Body of pancreas (tissue), 4 donors: ENCODE measurements around the gene CFAP206. TPM values are rescaled to one million over a fixed set of nuclear protein-coding genes. Genes with fewer than 3 reads are reported as not detected.

ENCODE experiments used
- ATAC-seq: fragments of 150-250 bp; one replicate; pipeline ENCODE4 v1.9.1; 2016
- DNase-seq, 4 donors: peaks; one replicate each; pipeline ENCODE4 v3.0.0-alpha.2; 2019
- H3K27ac ChIP-seq, 4 donors: fragments of 200-600 bp; sonication (generic); 1 replicate in 3 of 4; 2 replicates in 1 of 4; pipeline versions ENCODE4 v1.5.1 to v1.6.1; 2016 to 2019; ENCODE audit warnings: mild to moderate bottlenecking in 1 of 4, mixed read lengths in 1 of 4, moderate library complexity in 1 of 4
- H3K27me3 ChIP-seq, 2 donors: fragments of 200-600 bp; sonication (generic); one replicate each; pipeline ENCODE4 v1.6.0; 2016; ENCODE audit warnings: mild to moderate bottlenecking in 1 of 2
- H3K36me3 ChIP-seq, 2 donors: fragments of 200-600 bp; sonication (generic); replicated peaks in 1 of 2; 2 replicates each; pipeline ENCODE4 v1.5.1; 2016; ENCODE audit warnings: low read depth in 2 of 2; ENCODE audit not compliant: insufficient read depth in 1 of 2
- H3K4me1 ChIP-seq: fragments of 200-600 bp; sonication (generic); one replicate; pipeline ENCODE4 v1.6.0; 2016
- H3K4me3 ChIP-seq, 2 donors: fragments of 200-600 bp; sonication (generic); 1 replicate in 1 of 2; 2 replicates in 1 of 2; pipeline ENCODE4 v1.5.1; 2016 to 2019
- H3K9me3 ChIP-seq, 3 donors: fragments of 200-600 bp; sonication (generic); 1 replicate in 2 of 3; 2 replicates in 1 of 3; pipeline ENCODE4 v1.5.1; 2016
- CTCF ChIP-seq, 7 experiments: fragments of 450-650 bp in 4 of 7; fragments of 200-600 bp in 3 of 7; sonication (generic) in 3 of 7; IDR thresholded peaks; one replicate each; pipeline ENCODE4 v1.5.1; 2016 to 2019; ENCODE audit warnings: antibody characterized with exemption in 7 of 7
- POLR2A ChIP-seq, 3 donors: fragments of 450-650 bp; IDR thresholded peaks; one replicate each; pipeline ENCODE4 v1.6.1; 2016; ENCODE audit warnings: antibody characterized with exemption in 3 of 3, mild to moderate bottlenecking in 2 of 3
- WGBS, 2 donors: methylation state at CpG; one replicate each; pipeline ENCODE4 v1.1.5; 2017; 5-methylcytosine and 5-hydroxymethylcytosine counted together
- intact Hi-C: fragments of 100-400 bp; cut with DNase I; formaldehyde crosslinking; loops from one replicate; pipeline ENCODE4 v1.15.1; 2023
- total RNA-seq, 2 donors: library from RNA; depleted of rRNA; stranded (reverse); fragments of >200 nt; gene quantifications; one replicate each; pipeline ENCODE4 v1.1.0, GENCODE V29; 2016

The CFAP206 gene
- total RNA-seq, 2 donors from 2014 or later: not detected

- TF ChIP-seq POLR2A (IDR thresholded peaks at IDR 0.05): no peak
- TF ChIP-seq CTCF (IDR thresholded peaks at IDR 0.05): no peak
- DNase-seq (no peak), ATAC-seq (no peak)
- no peaks in the 10 kb centered on the region for H3K27me3 ChIP-seq
- no peak overlapping the region for H3K27ac ChIP-seq
- H3K9me3 ChIP-seq: no peaks in the 10 kb centered on the region
- no peaks in the 10 kb centered on the region for H3K4me1 ChIP-seq
- H3K36me3 ChIP-seq: no peaks in the 10 kb centered on the region
- intact Hi-C loops: no loop called here
- WGBS, 2 donors: 41 to 57% methylated on average over 1 of the region's 1 CpG
- H3K4me3 ChIP-seq: no peak overlapping the region
Measured at GRCh38 chr6:87384038-87384437, 23.7 kb upstream of the CFAP206 start.

DNA sequence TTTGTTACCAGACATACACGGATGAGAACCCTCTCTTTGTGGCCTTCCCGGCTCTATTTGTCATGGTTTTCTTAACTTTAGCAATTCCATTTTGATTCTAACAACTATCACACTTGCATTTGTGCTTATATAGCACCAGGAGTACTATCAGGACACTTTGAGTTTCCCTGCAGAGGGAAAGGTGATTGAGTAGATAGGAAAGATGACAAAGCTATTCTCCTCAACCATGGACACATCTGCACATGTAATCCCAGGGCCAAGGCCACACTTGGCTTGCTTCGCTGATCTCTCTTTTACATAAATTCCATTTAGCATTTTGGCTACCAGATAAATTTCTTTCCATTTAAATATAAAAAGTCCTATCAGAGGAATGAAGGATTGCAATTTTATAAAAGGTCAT is 23.3 kb upstream of the CFAP206 start:
- H3K27ac ChIP-seq: no peak overlapping the region
- TF ChIP-seq POLR2A (IDR thresholded peaks at IDR 0.05) (no peak), CTCF (IDR thresholded peaks at IDR 0.05) (no peak)
- WGBS, 2 donors: 80 to 84% methylated on average over 3 of the region's 3 CpGs
- ATAC-seq (no peak), DNase-seq (no peak)
- H3K36me3 ChIP-seq: no peaks in the 10 kb centered on the region
- no peaks in the 10 kb centered on the region for H3K27me3 ChIP-seq
- no peaks in the 10 kb centered on the region for H3K9me3 ChIP-seq
- no peaks in the 10 kb centered on the region for H3K4me1 ChIP-seq
- no peak overlapping the region for H3K4me3 ChIP-seq
- intact Hi-C loops: no loop called here

DNA sequence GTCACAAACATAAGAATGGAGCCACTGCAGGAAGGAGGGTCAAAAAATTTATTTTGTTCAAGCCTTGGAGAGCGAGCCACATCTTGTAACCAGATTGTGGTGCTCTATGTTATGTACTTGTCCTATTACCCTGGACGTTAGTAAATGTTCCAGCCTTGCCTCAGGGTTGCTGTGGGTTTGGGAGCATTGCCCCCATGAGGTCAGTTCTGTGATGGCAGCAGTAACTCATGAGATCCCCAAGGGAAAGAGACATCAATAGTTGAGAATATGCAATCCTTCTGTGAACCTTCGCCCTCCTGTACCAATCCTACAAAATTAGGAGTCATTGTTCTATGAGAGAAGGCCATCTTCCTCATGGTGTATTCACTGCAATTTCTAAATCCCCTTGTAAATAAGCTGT is 16.4 kb upstream of the CFAP206 start:
- H3K4me1 ChIP-seq: no peaks in the 10 kb centered on the region
- intact Hi-C loops: no loop called here
- 52 to 54% methylated on average over 3 of the region's 3 CpGs for WGBS, 2 donors
- ATAC-seq (no peak), DNase-seq (peak in 1 of 4 donors; percentile 23)
- H3K4me3 ChIP-seq: no peak overlapping the region
- peak in 4 of 7 experiments; percentile 9 to 38 (median 22) for TF ChIP-seq CTCF (IDR thresholded peaks at IDR 0.05)
- no peak for TF ChIP-seq POLR2A (IDR thresholded peaks at IDR 0.05)
- no peaks in the 10 kb centered on the region for H3K36me3 ChIP-seq
- H3K27ac ChIP-seq: no peak overlapping the region
- H3K9me3 ChIP-seq: no peaks in the 10 kb centered on the region
- H3K27me3 ChIP-seq: no peaks in the 10 kb centered on the region

- intact Hi-C loops: no loop called here
- peak; percentile 76 for ATAC-seq
- 5% methylated on average over 2 of the region's 2 CpGs for WGBS, 2 donors
Measured at GRCh38 chr6:87393026-87393622, 14.6 kb upstream of the CFAP206 start.

More at GRCh38 chr6:87393026-87393622, 14.6 kb upstream of the CFAP206 start:
- H3K4me3 ChIP-seq: no peak overlapping the region
- TF ChIP-seq POLR2A (IDR thresholded peaks at IDR 0.05) (no peak), CTCF (IDR thresholded peaks at IDR 0.05) (peak; percentile 40 to 77 (median 73))
- DNase-seq: peak; percentile 15 to 46 (median 28)
- H3K36me3 ChIP-seq: no peaks in the 10 kb centered on the region
- H3K4me1 ChIP-seq: no peaks in the 10 kb centered on the region
- no peaks in the 10 kb centered on the region for H3K9me3 ChIP-seq
- H3K27me3 ChIP-seq: no peaks in the 10 kb centered on the region
- H3K27ac ChIP-seq: no peak overlapping the region
